Thyroid gland (tissue), 4 donors: ENCODE data around the gene PARM1.

Experiments
- POLR2A ChIP-seq, 2 donors: fragments of 450-650 bp; IDR thresholded peaks; one replicate each; pipeline ENCODE4 v1.6.1; 2017; ENCODE audit warnings: antibody characterized with exemption in 2 of 2, mild to moderate bottlenecking in 2 of 2, moderate library complexity in 1 of 2
- TF ChIP-seq, protein P1 (sequence below), 6 experiments: fragments of 200-600 bp in 3 of 6; fragments of 450-650 bp in 3 of 6; sonication (generic) in 3 of 6; IDR thresholded peaks; one replicate each; pipeline ENCODE4 v1.5.1; 2016 to 2019; ENCODE audit warnings: antibody characterized with exemption in 6 of 6, mild to moderate bottlenecking in 2 of 6, inconsistent platforms in 1 of 6, moderate library complexity in 1 of 6

DNA sequence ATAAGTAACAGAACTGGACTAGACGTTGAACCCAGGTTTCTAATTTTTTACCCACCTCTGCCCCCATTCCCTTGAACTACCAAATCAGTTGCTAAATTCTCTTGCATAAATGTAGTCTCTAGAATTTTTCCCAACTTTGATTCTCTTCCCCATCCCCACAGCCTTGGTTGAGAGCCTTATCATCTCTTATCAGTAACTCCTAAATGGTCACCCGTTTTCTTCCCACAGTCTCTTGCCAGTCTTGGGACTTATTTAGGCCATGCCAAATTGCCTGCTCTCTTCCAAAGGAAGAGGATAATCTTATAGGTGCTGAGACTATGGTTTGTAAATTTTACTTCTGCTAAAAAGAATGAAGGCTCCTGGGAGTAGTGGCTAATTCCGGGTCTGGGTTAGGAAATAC, 13.3 kb downstream of the PARM1 start:
- no peak for TF ChIP-seq POLR2A (IDR thresholded peaks at IDR 0.05)
- TF ChIP-seq, protein P1, sequence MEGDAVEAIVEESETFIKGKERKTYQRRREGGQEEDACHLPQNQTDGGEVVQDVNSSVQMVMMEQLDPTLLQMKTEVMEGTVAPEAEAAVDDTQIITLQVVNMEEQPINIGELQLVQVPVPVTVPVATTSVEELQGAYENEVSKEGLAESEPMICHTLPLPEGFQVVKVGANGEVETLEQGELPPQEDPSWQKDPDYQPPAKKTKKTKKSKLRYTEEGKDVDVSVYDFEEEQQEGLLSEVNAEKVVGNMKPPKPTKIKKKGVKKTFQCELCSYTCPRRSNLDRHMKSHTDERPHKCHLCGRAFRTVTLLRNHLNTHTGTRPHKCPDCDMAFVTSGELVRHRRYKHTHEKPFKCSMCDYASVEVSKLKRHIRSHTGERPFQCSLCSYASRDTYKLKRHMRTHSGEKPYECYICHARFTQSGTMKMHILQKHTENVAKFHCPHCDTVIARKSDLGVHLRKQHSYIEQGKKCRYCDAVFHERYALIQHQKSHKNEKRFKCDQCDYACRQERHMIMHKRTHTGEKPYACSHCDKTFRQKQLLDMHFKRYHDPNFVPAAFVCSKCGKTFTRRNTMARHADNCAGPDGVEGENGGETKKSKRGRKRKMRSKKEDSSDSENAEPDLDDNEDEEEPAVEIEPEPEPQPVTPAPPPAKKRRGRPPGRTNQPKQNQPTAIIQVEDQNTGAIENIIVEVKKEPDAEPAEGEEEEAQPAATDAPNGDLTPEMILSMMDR (IDR thresholded peaks at IDR 0.05) = no peak
